Ishikawa (cell line): ENCODE results near the gene UBE4B.

Source experiments
- CEBPB ChIP-seq: IDR thresholded peaks from 2 replicates; pipeline ENCODE4 v1.6.1; 2012
- CREB1 ChIP-seq: IDR thresholded peaks from 2 replicates; pipeline ENCODE4 v1.6.1; 2012; ENCODE audit warnings: low read depth
- EGR1 ChIP-seq: IDR thresholded peaks from 2 replicates; pipeline ENCODE4 v1.6.1; 2012
- EP300 ChIP-seq: IDR thresholded peaks from 2 replicates; pipeline ENCODE4 v1.6.1; 2012; ENCODE audit warnings: borderline replicate concordance
- FOXM1 ChIP-seq: IDR thresholded peaks from 2 replicates; pipeline ENCODE4 v1.6.1; 2012; ENCODE audit warnings: low read depth, borderline replicate concordance
- MAX ChIP-seq: IDR thresholded peaks from 2 replicates; pipeline ENCODE4 v1.6.1; 2012
- NFIC ChIP-seq: IDR thresholded peaks from 2 replicates; pipeline ENCODE4 v1.6.1; 2012
- RAD21 ChIP-seq: IDR thresholded peaks from 2 replicates; pipeline ENCODE4 v1.6.1; 2012; ENCODE audit warnings: low read depth
- REST ChIP-seq: IDR thresholded peaks from 2 replicates; pipeline ENCODE4 v1.6.1; 2012; ENCODE audit warnings: low read depth, mild to moderate bottlenecking
- TAF1 ChIP-seq: IDR thresholded peaks from 2 replicates; pipeline ENCODE4 v1.6.1; 2012; ENCODE audit warnings: low read depth, mild to moderate bottlenecking
- TCF12 ChIP-seq: IDR thresholded peaks from 2 replicates; pipeline ENCODE4 v1.6.1; 2012; ENCODE audit warnings: low read depth
- TEAD4 ChIP-seq: IDR thresholded peaks from 2 replicates; pipeline ENCODE4 v1.6.1; 2012
- USF1 ChIP-seq: IDR thresholded peaks from 2 replicates; pipeline ENCODE4 v1.6.1; 2012
- YY1 ChIP-seq: IDR thresholded peaks from 2 replicates; pipeline ENCODE4 v1.6.1; 2012; ENCODE audit warnings: low read depth
- ZBTB7A ChIP-seq: IDR thresholded peaks from 2 replicates; pipeline ENCODE4 v1.6.1; 2012; ENCODE audit warnings: low read depth

UBE4B gene

GRCh38 chr1:10186331-10187025 lies 153.7 kb downstream of the UBE4B start:
- no peak for TF ChIP-seq TAF1
- no peak for TF ChIP-seq YY1
- TF ChIP-seq USF1, result no peak
- TF ChIP-seq TEAD4, result no peak
- TF ChIP-seq TCF12, result no peak
- no peak for TF ChIP-seq REST
- no peak for TF ChIP-seq NFIC
- no peak for TF ChIP-seq RAD21
- no peak for TF ChIP-seq ZBTB7A
- TF ChIP-seq MAX, result no peak
- TF ChIP-seq FOXM1, result no peak
- no peak for TF ChIP-seq CEBPB
- no peak for TF ChIP-seq EGR1
- TF ChIP-seq EP300, result no peak
- TF ChIP-seq CREB1, result no peak

- no peak for TF ChIP-seq ZBTB7A
- TF ChIP-seq TCF12, result no peak
- TF ChIP-seq TEAD4, result no peak
- no peak for TF ChIP-seq FOXM1
Observed at GRCh38 chr1:10187026-10187334, 154.2 kb downstream of the UBE4B start.

- TF ChIP-seq RAD21 (no peak), ZBTB7A (no peak), TEAD4 (no peak)
Observed at GRCh38 chr1:10188133-10188650, 155.4 kb downstream of the UBE4B start.

- TF ChIP-seq CEBPB (no peak), TAF1 (no peak), EGR1 (no peak), ZBTB7A (no peak), NFIC (no peak), MAX (no peak), YY1 (no peak), TCF12 (no peak), RAD21 (no peak), EP300 (no peak), CREB1 (no peak), USF1 (no peak)
Observed at GRCh38 chr1:10189659-10190058, 156.9 kb downstream of the UBE4B start.

- TF ChIP-seq RAD21, result no peak
- TF ChIP-seq TEAD4, result no peak
- no peak for TF ChIP-seq YY1
- TF ChIP-seq TAF1, result no peak
Observed at GRCh38 chr1:10192263-10192662, 159.5 kb downstream of the UBE4B start.

- TF ChIP-seq RAD21 (no peak), YY1 (no peak), TAF1 (no peak), ZBTB7A (no peak), NFIC (no peak), REST (no peak), EGR1 (no peak), TCF12 (no peak), TEAD4 (no peak), CREB1 (no peak), MAX (no peak), EP300 (no peak), FOXM1 (no peak), USF1 (no peak), CEBPB (no peak)
Observed at GRCh38 chr1:10193288-10193687, 160.5 kb downstream of the UBE4B start.
